ENCODE data around the gene CPSF3.

- no peak for TF ChIP-seq CTCF (IDR thresholded peaks at IDR 0.05)
- TF ChIP-seq EZH2 (IDR thresholded peaks at IDR 0.05; ENCODE audit: borderline replicate concordance, insufficient read depth, low read depth, low read length, poor library complexity, severe bottlenecking), result no peak
These were observed 50.0 kb downstream of the CPSF3 start for GRCh38 chr2:9473308-9473984.

Measured in B cell (primary cell).